GDM1 (cell line): Measurements from ENCODE around the gene STK35.

Experiments used
- DNase-seq: peaks from one replicate; lab custom pipeline; 2025; lab: John Stamatoyannopoulos, UW

Gene STK35

GRCh38 chr20:2101057-2101864 is at the start of gene STK35:
Gene STK35, plus strand, starts transcription at chr20:2101827. Its CDS starts 55 bp downstream, at chr20:2101882.
- no peak for DNase-seq

- DNase-seq = no peak
These were observed 49.7 kb upstream of the STK35 start for GRCh38 chr20:2051946-2052345.

GRCh38 chr20:2052741-2053140 is 48.9 kb upstream of the STK35 start:
- no peak for DNase-seq

- DNase-seq = no peak
These were observed 48.0 kb upstream of the STK35 start for GRCh38 chr20:2053615-2054014.

GRCh38 chr20:2054911-2055310 is 46.7 kb upstream of the STK35 start:
- DNase-seq = no peak

GRCh38 chr20:2059411-2059810 is 42.2 kb upstream of the STK35 start:
- no peak for DNase-seq

GRCh38 chr20:2065099-2065498 is 36.5 kb upstream of the STK35 start:
- DNase-seq = no peak

GRCh38 chr20:2066461-2067122 is 35.0 kb upstream of the STK35 start:
- no peak for DNase-seq

GRCh38 chr20:2080532-2081224 is 20.9 kb upstream of the STK35 start:
- DNase-seq = no peak

GRCh38 chr20:2084703-2085102 is 16.9 kb upstream of the STK35 start:
- DNase-seq = no peak

- no peak for DNase-seq
These were observed 15.2 kb upstream of the STK35 start for GRCh38 chr20:2086177-2086979.

GRCh38 chr20:2086980-2087377 is 14.6 kb upstream of the STK35 start:
- no peak for DNase-seq

GRCh38 chr20:2088891-2089290 is 12.7 kb upstream of the STK35 start:
- DNase-seq = no peak

GRCh38 chr20:2089447-2089846 is 12.2 kb upstream of the STK35 start:
- no peak for DNase-seq

GRCh38 chr20:2093159-2093781 is 8.4 kb upstream of the STK35 start:
- DNase-seq = peak; percentile 4

GRCh38 chr20:2093883-2094282 is 7.7 kb upstream of the STK35 start:
- no peak for DNase-seq

GRCh38 chr20:2101865-2102584 is 398 bp downstream of the STK35 start:
- peak; percentile 85 for DNase-seq

- DNase-seq = peak; percentile 85
These were observed 1.2 kb downstream of the STK35 start for GRCh38 chr20:2102585-2103460.

- no peak for DNase-seq
These were observed 2.0 kb downstream of the STK35 start for GRCh38 chr20:2103461-2104153.
